Keratinocyte (primary cell): ENCODE measurements around the gene FMR1NB. TPM values are rescaled to one million over a fixed set of nuclear protein-coding genes. Genes with fewer than 3 reads are reported as not detected.

Source experiments
- DNase-seq: peaks from one replicate; pipeline ENCODE4 v3.0.0-alpha.2; 2011; ENCODE audit warnings: low read depth, missing footprints, low spot score
- FAIRE-seq: peaks from 2 replicates; lab custom pipeline; 2011; peaks lifted over from hg19 to GRCh38; lab: Jason Lieb, UNC
- H2AFZ ChIP-seq: 2 replicates; pipeline ENCODE4 v1.6.0; 2012; ENCODE audit warnings: low read length, control low read depth, inconsistent platforms; ENCODE audit not compliant: control insufficient read depth
- H3K27ac ChIP-seq: 2 replicates; pipeline ENCODE4 v1.5.1; 2011; ENCODE audit warnings: low read length; ENCODE audit not compliant: control insufficient read depth, insufficient read depth
- H3K27me3 ChIP-seq: 3 replicates; pipeline ENCODE4 v1.6.0; 2011; ENCODE audit warnings: low read length; ENCODE audit not compliant: control insufficient read depth, insufficient read depth; ENCODE audit errors: extremely low read depth
- H3K36me3 ChIP-seq, 2 experiments: 2 replicates in 1 of 2; 3 replicates in 1 of 2; pipeline ENCODE4 v1.5.1; 2011; ENCODE audit warnings: low read length in 2 of 2, mild to moderate bottlenecking in 1 of 2; ENCODE audit not compliant: control insufficient read depth in 2 of 2, insufficient read depth in 2 of 2; ENCODE audit errors: extremely low read depth in 1 of 2
- H3K4me1 ChIP-seq: 3 replicates; pipeline ENCODE4 v1.5.1; 2011; ENCODE audit warnings: low read length; ENCODE audit not compliant: control insufficient read depth, insufficient read depth; ENCODE audit errors: extremely low read depth
- H3K4me2 ChIP-seq: 3 replicates; pipeline ENCODE4 v1.6.0; 2011; ENCODE audit warnings: low read depth, low read length; ENCODE audit not compliant: control insufficient read depth, insufficient read depth; ENCODE audit errors: extremely low read depth
- H3K4me3 ChIP-seq, 3 experiments: fragments of 200-600 bp in 1 of 3; sonication (generic) in 1 of 3; 2 replicates in 2 of 3; 3 replicates in 1 of 3; pipeline ENCODE4 v1.5.1; 2011 to 2016; ENCODE audit warnings: low read length in 3 of 3, mild to moderate bottlenecking in 3 of 3, control low read depth in 2 of 3, inconsistent platforms in 1 of 3, low read depth in 1 of 3, mixed read lengths in 1 of 3, mixed run types in 1 of 3, moderate library complexity in 1 of 3; ENCODE audit not compliant: control insufficient read depth in 2 of 3, insufficient read depth in 2 of 3; ENCODE audit errors: extremely low read depth in 1 of 3
- H3K79me2 ChIP-seq: 2 replicates; pipeline ENCODE4 v1.6.0; 2012; ENCODE audit warnings: low read length; ENCODE audit not compliant: control insufficient read depth, insufficient read depth
- H3K9ac ChIP-seq: 3 replicates; pipeline ENCODE4 v1.6.0; 2011; ENCODE audit warnings: low read length; ENCODE audit not compliant: control insufficient read depth, insufficient read depth; ENCODE audit errors: extremely low read depth
- H3K9me1 ChIP-seq: 3 replicates; pipeline ENCODE4 v1.6.0; 2011; ENCODE audit warnings: low read length; ENCODE audit not compliant: control insufficient read depth, insufficient read depth; ENCODE audit errors: extremely low read depth
- H3K9me3 ChIP-seq: 2 replicates; pipeline ENCODE4 v1.5.1; 2012; ENCODE audit warnings: low read depth, low read length; ENCODE audit not compliant: control insufficient read depth
- H4K20me1 ChIP-seq: 3 replicates; pipeline ENCODE4 v1.6.0; 2011; ENCODE audit warnings: low read length; ENCODE audit not compliant: control insufficient read depth, insufficient read depth; ENCODE audit errors: extremely low read depth
- EZH2 ChIP-seq: IDR thresholded peaks from one replicate; pipeline ENCODE4 v1.6.1; 2012; ENCODE audit warnings: inconsistent platforms, mild to moderate bottlenecking, low read length, moderate library complexity
- dilution Hi-C: fragments of 300-500 bp; cut with MboI; formaldehyde crosslinking; loops from one replicate; pipeline ENCODE4 v1.7.0; 2020; ENCODE audit warnings: low sequenced_read_pairs; ENCODE audit not compliant: extremely low pct_ligation_motif_present
- polyA plus RNA-seq, 5 experiments: library from polyadenylated mRNA; depleted of rRNA in 3 of 5; stranded (reverse) in 3 of 5; stranded (forward) in 1 of 5; unstranded in 1 of 5; fragments of >200 nt; gene quantifications; 1 replicate in 1 of 5; 2 replicates in 3 of 5; 3 replicates in 1 of 5; pipeline versions ENCODE4 v1.2.1 to v1.2.3, GENCODE V29; 2011 to 2012; ENCODE audit warnings: missing spikeins in 2 of 5, low read depth in 1 of 5, low replicate concordance in 1 of 5
- TF ChIP-seq, protein P1 (sequence below), 3 experiments: IDR thresholded peaks in 1 of 3; conservative IDR thresholded peaks in 1 of 3; optimal IDR thresholded peaks in 1 of 3; 2 replicates in 2 of 3; 3 replicates in 1 of 3; pipeline versions ENCODE3 to v1.5.1; 2011; ENCODE audit warnings: low read length in 3 of 3, mild to moderate bottlenecking in 3 of 3, moderate library complexity in 2 of 3, control low read depth in 1 of 3, inconsistent platforms in 1 of 3; ENCODE audit not compliant: insufficient read depth in 2 of 3; ENCODE audit errors: extremely low read depth in 1 of 3

FMR1NB gene
- polyA plus RNA-seq, 1 donor (not counting 4 experiments of a cell fraction or from before 2014, with no cell fraction given) = not detected

DNA sequence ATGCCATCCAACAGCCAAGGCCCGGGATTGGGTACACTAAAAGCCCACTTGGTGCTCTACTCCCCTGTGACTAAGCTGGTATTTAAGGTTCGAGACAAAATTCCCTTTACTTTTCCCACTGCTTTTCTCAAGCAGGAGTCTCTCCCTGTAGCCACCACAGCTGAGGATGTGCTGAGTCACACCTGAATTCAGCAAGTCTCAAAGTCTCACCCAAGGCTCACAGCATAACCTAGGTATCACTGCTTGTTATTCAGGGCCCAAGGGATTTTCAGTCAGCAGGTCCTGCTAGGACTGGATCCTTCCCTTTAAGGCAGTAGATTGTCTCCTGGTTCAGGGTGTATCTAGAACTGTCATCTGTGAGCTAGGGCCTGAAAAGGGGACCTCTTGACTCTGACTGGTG lies 39.2 kb downstream of the FMR1NB start:
- dilution Hi-C loops = no loop called here

DNA sequence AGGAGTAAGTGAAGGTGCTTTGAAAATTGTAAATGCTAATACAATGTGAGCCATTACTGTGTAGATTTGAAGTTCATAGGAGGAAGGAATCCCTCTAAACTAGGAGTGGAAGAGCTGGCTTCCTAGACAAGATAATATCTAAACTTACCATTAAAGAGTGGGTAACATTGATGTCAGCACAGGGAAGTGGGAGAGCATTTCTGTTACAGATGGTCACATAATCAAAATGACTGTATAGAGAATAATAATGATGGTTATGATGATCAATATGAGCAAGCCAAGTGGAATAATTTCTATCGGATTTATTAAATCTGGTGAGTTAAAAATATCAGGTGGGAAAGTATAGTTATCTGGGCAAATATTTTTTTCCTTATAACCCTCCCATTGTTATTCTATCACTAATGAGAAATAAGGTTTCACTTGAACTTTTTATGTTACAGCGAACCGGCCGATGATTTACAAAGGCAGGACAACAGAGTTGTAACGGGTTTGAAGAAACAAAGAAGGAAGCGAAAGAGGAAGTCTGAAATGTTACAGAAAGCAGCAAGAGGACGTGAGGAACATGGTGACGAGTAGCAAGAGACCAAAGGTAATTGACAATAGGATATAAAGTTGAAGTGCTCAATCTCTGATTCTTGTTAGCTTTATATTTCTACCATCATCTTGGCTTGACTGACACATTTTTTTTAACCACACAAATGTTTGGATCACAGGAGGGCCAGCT lies 43.5 kb downstream of the FMR1NB start:
- no peak for DNase-seq
- dilution Hi-C loops = no loop called here
- Histone ChIP-seq H3K9me1 (no peaks in the 10 kb centered on the region), H3K79me2 (no peaks in the 10 kb centered on the region), H3K9me3 (no peaks in the 10 kb centered on the region), H3K4me2 (no peak overlapping the region), H3K27me3 (no peaks in the 10 kb centered on the region), H3K9ac (no peak overlapping the region), H3K4me3 (no peak overlapping the region), H3K36me3 (no peaks in the 10 kb centered on the region), H3K27ac (no peak overlapping the region), H4K20me1 (no peaks in the 10 kb centered on the region), H2AFZ (no peak overlapping the region), H3K4me1 (no peaks in the 10 kb centered on the region)
- FAIRE-seq = no peak
- TF ChIP-seq, protein P1, sequence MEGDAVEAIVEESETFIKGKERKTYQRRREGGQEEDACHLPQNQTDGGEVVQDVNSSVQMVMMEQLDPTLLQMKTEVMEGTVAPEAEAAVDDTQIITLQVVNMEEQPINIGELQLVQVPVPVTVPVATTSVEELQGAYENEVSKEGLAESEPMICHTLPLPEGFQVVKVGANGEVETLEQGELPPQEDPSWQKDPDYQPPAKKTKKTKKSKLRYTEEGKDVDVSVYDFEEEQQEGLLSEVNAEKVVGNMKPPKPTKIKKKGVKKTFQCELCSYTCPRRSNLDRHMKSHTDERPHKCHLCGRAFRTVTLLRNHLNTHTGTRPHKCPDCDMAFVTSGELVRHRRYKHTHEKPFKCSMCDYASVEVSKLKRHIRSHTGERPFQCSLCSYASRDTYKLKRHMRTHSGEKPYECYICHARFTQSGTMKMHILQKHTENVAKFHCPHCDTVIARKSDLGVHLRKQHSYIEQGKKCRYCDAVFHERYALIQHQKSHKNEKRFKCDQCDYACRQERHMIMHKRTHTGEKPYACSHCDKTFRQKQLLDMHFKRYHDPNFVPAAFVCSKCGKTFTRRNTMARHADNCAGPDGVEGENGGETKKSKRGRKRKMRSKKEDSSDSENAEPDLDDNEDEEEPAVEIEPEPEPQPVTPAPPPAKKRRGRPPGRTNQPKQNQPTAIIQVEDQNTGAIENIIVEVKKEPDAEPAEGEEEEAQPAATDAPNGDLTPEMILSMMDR (optimal IDR thresholded peaks at IDR 0.05 in 1 of 3, IDR thresholded peaks at IDR 0.05 in 1 of 3, conservative IDR thresholded peaks at IDR 0.05 in 1 of 3; ENCODE audit: extremely low read depth in 1 of 3, insufficient read depth in 2 of 3, low read length in 3 of 3) = no peak
- no peak for TF ChIP-seq EZH2

More for the DNA sequence above, 39.2 kb downstream of the FMR1NB start:
- FAIRE-seq (peak; percentile 32), DNase-seq (no peak)
- no peak overlapping the region for H3K27ac ChIP-seq
- H3K9me1 ChIP-seq = no peaks in the 10 kb centered on the region
- no peak overlapping the region for H3K4me2 ChIP-seq
- H2AFZ ChIP-seq = no peak overlapping the region
- no peaks in the 10 kb centered on the region for H3K9me3 ChIP-seq
- no peaks in the 10 kb centered on the region for H3K27me3 ChIP-seq
- no peak overlapping the region for H3K4me3 ChIP-seq
- no peak overlapping the region for H3K9ac ChIP-seq
- no peak for TF ChIP-seq EZH2
- TF ChIP-seq, protein P1 (optimal IDR thresholded peaks at IDR 0.05 in 1 of 3, IDR thresholded peaks at IDR 0.05 in 1 of 3, conservative IDR thresholded peaks at IDR 0.05 in 1 of 3; ENCODE audit: extremely low read depth in 1 of 3, insufficient read depth in 2 of 3, low read length in 3 of 3) = no peak
- H3K4me1 ChIP-seq = peaks cover 2% of the 10 kb centered on the region
- H4K20me1 ChIP-seq = no peaks in the 10 kb centered on the region
- no peaks in the 10 kb centered on the region for H3K79me2 ChIP-seq
- H3K36me3 ChIP-seq = no peaks in the 10 kb centered on the region
